HepG2 (cell line): ENCODE results near the gene FRMD8. TPM values are rescaled to one million over a fixed set of nuclear protein-coding genes. Genes with fewer than 3 reads are reported as not detected.

ENCODE experiments used
- ATF7-NPFF ChIP-seq: sonication (generic); formaldehyde crosslinking; IDR thresholded peaks from 2 replicates; pipeline ENCODE4 v1.8.1; 2023; ENCODE audit warnings: mild to moderate bottlenecking, low read depth, missing genetic modification reagents, moderate library complexity
- HMG20B ChIP-seq: conservative IDR thresholded peaks from 2 replicates; pipeline ENCODE4 v1.6.1; 2016; ENCODE audit warnings: missing genetic modification reagents, missing compliant biosample characterization
- HNF4G ChIP-seq, 2 experiments: sonication (generic) in 1 of 2; formaldehyde crosslinking in 1 of 2; IDR thresholded peaks; 2 replicates each; pipeline versions ENCODE4 v1.4.0 to v1.6.1; 2011 to 2020; ENCODE audit warnings: borderline replicate concordance in 2 of 2, low read depth in 2 of 2, mild to moderate bottlenecking in 2 of 2, low read length in 1 of 2, missing genetic modification reagents in 1 of 2, moderate library complexity in 1 of 2
- HOXA3 ChIP-seq: sonication (generic); formaldehyde crosslinking; IDR thresholded peaks from 2 replicates; pipeline ENCODE4 v1.5.0; 2020; ENCODE audit warnings: missing genetic modification reagents
- KLF16 ChIP-seq, 2 experiments: sonication (generic) in 1 of 2; formaldehyde crosslinking in 1 of 2; IDR thresholded peaks; 2 replicates each; pipeline versions ENCODE4 v1.6.1 to v1.8.0; 2016 to 2023; ENCODE audit warnings: missing genetic modification reagents in 2 of 2, missing compliant biosample characterization in 1 of 2
- MAF1 ChIP-seq: sonication (generic); formaldehyde crosslinking; IDR thresholded peaks from 2 replicates; pipeline ENCODE4 v1.5.0; 2020; ENCODE audit warnings: missing genetic modification reagents, borderline replicate concordance
- MIXL1 ChIP-seq: IDR thresholded peaks from 2 replicates; pipeline ENCODE4 v1.6.1; 2016
- NRL ChIP-seq: sonication (generic); formaldehyde crosslinking; IDR thresholded peaks from 2 replicates; pipeline ENCODE4 v1.5.0; 2020; ENCODE audit warnings: missing genetic modification reagents, mild to moderate bottlenecking, moderate library complexity, borderline replicate concordance
- RAD51 ChIP-seq: fragments of 450-650 bp; IDR thresholded peaks from 2 replicates; pipeline ENCODE4 v1.6.1; 2016; ENCODE audit warnings: borderline replicate concordance
- REL ChIP-seq: sonication (generic); formaldehyde crosslinking; conservative IDR thresholded peaks from 2 replicates; pipeline ENCODE4 v1.8.0; 2022; ENCODE audit warnings: mild to moderate bottlenecking, missing genetic modification reagents, moderate library complexity
- SMAD3 ChIP-seq: sonication (generic); formaldehyde crosslinking; IDR thresholded peaks from 2 replicates; pipeline ENCODE4 v1.4.0; 2020; ENCODE audit warnings: missing genetic modification reagents
- SMARCC2 ChIP-seq: fragments of 450-650 bp; IDR thresholded peaks from 2 replicates; pipeline ENCODE4 v1.6.1; 2017; ENCODE audit warnings: antibody characterized with exemption, mild to moderate bottlenecking
- SOX13 ChIP-seq, 3 experiments: fragments of 450-650 bp in 1 of 3; sonication (generic) in 1 of 3; formaldehyde crosslinking in 1 of 3; IDR thresholded peaks in 2 of 3; conservative IDR thresholded peaks in 1 of 3; 2 replicates each; pipeline versions ENCODE4 v1.5.0 to v1.6.1; 2016 to 2020; ENCODE audit warnings: antibody characterized with exemption in 1 of 3, mild to moderate bottlenecking in 1 of 3, missing compliant biosample characterization in 1 of 3, missing genetic modification reagents in 1 of 3, moderate library complexity in 1 of 3
- SOX5 ChIP-seq: IDR thresholded peaks from 2 replicates; pipeline ENCODE4 v1.6.1; 2016; ENCODE audit warnings: borderline replicate concordance
- TBX2 ChIP-seq: sonication (generic); formaldehyde crosslinking; IDR thresholded peaks from 2 replicates; pipeline ENCODE4 v1.5.0; 2020; ENCODE audit warnings: missing genetic modification reagents, mild to moderate bottlenecking, borderline replicate concordance
- TCF7 ChIP-seq: sonication (generic); IDR thresholded peaks from 2 replicates; pipeline ENCODE4 v1.6.1; 2016; ENCODE audit warnings: antibody characterized with exemption, low read depth
- TCF7L2 ChIP-seq: IDR thresholded peaks from 2 replicates; pipeline ENCODE4 v1.6.1; 2011; ENCODE audit warnings: mild to moderate bottlenecking, low read depth, low read length, moderate library complexity
- ZC3H13 ChIP-seq: sonication (generic); formaldehyde crosslinking; IDR thresholded peaks from 2 replicates; pipeline ENCODE4 v1.8.1; 2023; ENCODE audit warnings: mild to moderate bottlenecking, missing genetic modification reagents, moderate library complexity
- ZNF138 ChIP-seq: sonication (generic); formaldehyde crosslinking; IDR thresholded peaks from 2 replicates; pipeline ENCODE4 v1.5.0; 2020; ENCODE audit warnings: mild to moderate bottlenecking, low read depth, missing genetic modification reagents
- ZNF292 ChIP-seq: sonication (generic); formaldehyde crosslinking; IDR thresholded peaks from 2 replicates; pipeline ENCODE4 v1.8.1; 2022; ENCODE audit warnings: mild to moderate bottlenecking, low read depth, missing genetic modification reagents, borderline replicate concordance
- ZNF7 ChIP-seq: IDR thresholded peaks from 2 replicates; pipeline ENCODE4 v1.6.1; 2016; ENCODE audit warnings: missing biosample characterization, missing genetic modification reagents
- ZNF788 ChIP-seq: sonication (generic); formaldehyde crosslinking; IDR thresholded peaks from 2 replicates; pipeline ENCODE4 v1.5.0; 2020; ENCODE audit warnings: mild to moderate bottlenecking, missing genetic modification reagents, borderline replicate concordance
- ZSCAN12 ChIP-seq: sonication (generic); formaldehyde crosslinking; IDR thresholded peaks from 2 replicates; pipeline ENCODE4 v1.9.0; 2021; ENCODE audit warnings: mild to moderate bottlenecking, missing genetic modification reagents
- polyA plus RNA-seq, 8 experiments: library from polyadenylated mRNA; depleted of rRNA in 3 of 8; stranded (reverse) in 7 of 8; unstranded in 1 of 8; fragments of >200 nt; fragmentation: Illumina TruSeq in 4 of 8; extraction: Trizol in 4 of 8; gene quantifications; 2 replicates each; pipeline versions ENCODE4 v1.2.1 to v1.2.3, GENCODE V29; 2011 to 2016; ENCODE audit warnings: low read depth in 4 of 8, missing spikeins in 1 of 8, mixed read lengths in 1 of 8; ENCODE audit not compliant: insufficient read depth in 1 of 8
- total RNA-seq, 5 experiments: library from RNA; depleted of rRNA; stranded (reverse); fragments of >200 nt; fragmentation: Illumina TruSeq; extraction: Trizol; gene quantifications; 2 replicates each; pipeline ENCODE4 v1.2.3, GENCODE V29; 2016; ENCODE audit warnings: low read depth in 1 of 5
- TF ChIP-seq, protein P1 (sequence below): sonication (generic); formaldehyde crosslinking; IDR thresholded peaks from 2 replicates; pipeline ENCODE4 v1.9.0; 2021; ENCODE audit warnings: missing genetic modification reagents, mild to moderate bottlenecking, borderline replicate concordance
- TF ChIP-seq, protein P2 (sequence below): sonication (generic); formaldehyde crosslinking; IDR thresholded peaks from 2 replicates; pipeline ENCODE4 v1.5.0; 2020; ENCODE audit warnings: missing genetic modification reagents
- TF ChIP-seq, protein P3 (sequence below): sonication (generic); formaldehyde crosslinking; IDR thresholded peaks from 2 replicates; pipeline ENCODE4 v1.4.0; 2020; ENCODE audit warnings: mild to moderate bottlenecking, low read depth, missing genetic modification reagents

FRMD8 gene
- total and polyA plus RNA-seq, 2 of the 13 experiments (the other 11 are each of a cell fraction or from before 2014, with no cell fraction given): 5.8 to 20.6 TPM

DNA sequence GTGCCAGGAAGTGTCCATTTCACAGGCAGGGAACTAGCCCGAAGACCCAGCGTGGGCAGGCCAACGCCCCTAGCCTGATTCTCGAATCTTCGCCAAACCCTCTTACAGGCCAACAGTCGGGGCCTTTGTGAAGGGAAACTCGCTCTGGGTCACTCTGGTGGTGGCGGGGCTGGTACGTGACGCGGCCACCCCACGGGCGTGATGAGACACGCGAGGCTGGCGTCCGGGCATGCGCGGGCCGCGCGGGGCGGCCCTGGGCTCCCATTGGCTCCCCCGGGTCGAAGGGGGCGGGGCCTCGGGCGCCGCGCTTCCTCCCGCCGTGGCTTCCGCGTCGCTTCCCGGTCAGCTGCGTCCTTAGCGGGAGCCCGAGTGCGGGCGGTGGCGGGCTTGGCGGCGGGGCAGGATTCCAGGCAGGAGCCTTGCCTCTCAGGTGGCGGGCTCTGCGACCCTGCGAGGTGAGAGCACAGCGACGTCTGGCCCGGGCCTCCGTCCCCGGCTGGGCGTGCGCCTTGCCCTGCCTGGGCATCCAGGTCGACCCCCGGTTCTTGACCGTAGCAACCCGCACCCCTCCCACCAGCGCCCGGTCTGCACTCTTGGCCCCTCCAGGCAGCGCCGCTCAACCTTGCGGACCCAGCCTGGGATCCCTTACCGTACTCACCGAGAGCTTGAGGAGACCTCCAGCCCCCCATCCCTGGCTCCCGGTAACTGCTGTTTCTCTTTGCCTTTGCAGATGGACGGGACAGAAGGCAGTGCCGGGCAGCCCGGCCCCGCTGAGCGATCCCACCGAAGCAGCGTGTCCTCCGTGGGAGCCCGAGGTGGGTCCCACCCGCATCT lies at the start of gene FRMD8 (continued):
- no peak for TF ChIP-seq SMARCC2
- TF ChIP-seq ZNF138 (CRISPR knock-in tag): 0 out of 2 replicates have a peak, but pooled peaks have one; percentile 43
- TF ChIP-seq RAD51: no peak
- TF ChIP-seq ATF7-NPFF (CRISPR knock-in tag): peak; percentile 42
- no peak; the same call in 1 of the 2 replicates for TF ChIP-seq MAF1 (CRISPR knock-in tag)
- TF ChIP-seq ZC3H13 (CRISPR knock-in tag): no peak
- TF ChIP-seq SMAD3 (CRISPR knock-in tag): no peak
- TF ChIP-seq SOX5 (CRISPR knock-in tag): no peak
- TF ChIP-seq NRL (CRISPR knock-in tag): peak; percentile 81
- TF ChIP-seq, protein P1, sequence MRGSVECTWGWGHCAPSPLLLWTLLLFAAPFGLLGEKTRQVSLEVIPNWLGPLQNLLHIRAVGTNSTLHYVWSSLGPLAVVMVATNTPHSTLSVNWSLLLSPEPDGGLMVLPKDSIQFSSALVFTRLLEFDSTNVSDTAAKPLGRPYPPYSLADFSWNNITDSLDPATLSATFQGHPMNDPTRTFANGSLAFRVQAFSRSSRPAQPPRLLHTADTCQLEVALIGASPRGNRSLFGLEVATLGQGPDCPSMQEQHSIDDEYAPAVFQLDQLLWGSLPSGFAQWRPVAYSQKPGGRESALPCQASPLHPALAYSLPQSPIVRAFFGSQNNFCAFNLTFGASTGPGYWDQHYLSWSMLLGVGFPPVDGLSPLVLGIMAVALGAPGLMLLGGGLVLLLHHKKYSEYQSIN (CRISPR knock-in tag): no peak
- TF ChIP-seq MIXL1 (CRISPR knock-in tag): no peak
- TF ChIP-seq ZNF292 (CRISPR knock-in tag): no peak
- TF ChIP-seq ZSCAN12 (CRISPR knock-in tag): no peak; the same call in 1 of the 2 replicates
- TF ChIP-seq HOXA3 (CRISPR knock-in tag): peak; percentile 44; the same call in 1 of the 2 replicates
- TF ChIP-seq ZNF7 (CRISPR knock-in tag): no peak
- TF ChIP-seq HNF4G (IDR thresholded peaks at IDR 0.05; ENCODE audit: borderline replicate concordance, low read depth, low read length): no peak
- no peak for TF ChIP-seq HNF4G (CRISPR knock-in tag; IDR thresholded peaks at IDR 0.05; ENCODE audit: borderline replicate concordance, low read depth)
- no peak for TF ChIP-seq SOX13 (IDR thresholded peaks at IDR 0.05)
- peak in 1 of 2 experiments; percentile 16; a peak in 1 of 4 replicates for TF ChIP-seq SOX13 (CRISPR knock-in tag; conservative IDR thresholded peaks at IDR 0.05 in 1 of 2, IDR thresholded peaks at IDR 0.05 in 1 of 2)
- TF ChIP-seq, protein P2, sequence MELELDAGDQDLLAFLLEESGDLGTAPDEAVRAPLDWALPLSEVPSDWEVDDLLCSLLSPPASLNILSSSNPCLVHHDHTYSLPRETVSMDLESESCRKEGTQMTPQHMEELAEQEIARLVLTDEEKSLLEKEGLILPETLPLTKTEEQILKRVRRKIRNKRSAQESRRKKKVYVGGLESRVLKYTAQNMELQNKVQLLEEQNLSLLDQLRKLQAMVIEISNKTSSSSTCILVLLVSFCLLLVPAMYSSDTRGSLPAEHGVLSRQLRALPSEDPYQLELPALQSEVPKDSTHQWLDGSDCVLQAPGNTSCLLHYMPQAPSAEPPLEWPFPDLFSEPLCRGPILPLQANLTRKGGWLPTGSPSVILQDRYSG (CRISPR knock-in tag): no peak
- TF ChIP-seq TBX2 (CRISPR knock-in tag): peak; percentile 70; the same call in 1 of the 2 replicates
- TF ChIP-seq, protein P3, sequence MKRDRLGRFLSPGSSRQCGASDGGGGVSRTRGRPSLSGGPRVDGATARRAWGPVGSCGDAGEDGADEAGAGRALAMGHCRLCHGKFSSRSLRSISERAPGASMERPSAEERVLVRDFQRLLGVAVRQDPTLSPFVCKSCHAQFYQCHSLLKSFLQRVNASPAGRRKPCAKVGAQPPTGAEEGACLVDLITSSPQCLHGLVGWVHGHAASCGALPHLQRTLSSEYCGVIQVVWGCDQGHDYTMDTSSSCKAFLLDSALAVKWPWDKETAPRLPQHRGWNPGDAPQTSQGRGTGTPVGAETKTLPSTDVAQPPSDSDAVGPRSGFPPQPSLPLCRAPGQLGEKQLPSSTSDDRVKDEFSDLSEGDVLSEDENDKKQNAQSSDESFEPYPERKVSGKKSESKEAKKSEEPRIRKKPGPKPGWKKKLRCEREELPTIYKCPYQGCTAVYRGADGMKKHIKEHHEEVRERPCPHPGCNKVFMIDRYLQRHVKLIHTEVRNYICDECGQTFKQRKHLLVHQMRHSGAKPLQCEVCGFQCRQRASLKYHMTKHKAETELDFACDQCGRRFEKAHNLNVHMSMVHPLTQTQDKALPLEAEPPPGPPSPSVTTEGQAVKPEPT: peak; percentile 71; the same call in 1 of the 2 replicates
- TF ChIP-seq TCF7L2: no peak
- TF ChIP-seq ZNF788 (CRISPR knock-in tag): peak; percentile 37; the same call in 1 of the 2 replicates
- 0 out of 2 replicates have a peak, but pooled peaks have one; percentile 28 for TF ChIP-seq REL (CRISPR knock-in tag)
- no peak for TF ChIP-seq TCF7
- no peak for TF ChIP-seq HMG20B
- TF ChIP-seq KLF16 (CRISPR knock-in tag; IDR thresholded peaks at IDR 0.05): no peak; a peak in 1 of 4 replicates
